Measurements from ENCODE around the gene ADGRD1.

Gene ADGRD1

DNA sequence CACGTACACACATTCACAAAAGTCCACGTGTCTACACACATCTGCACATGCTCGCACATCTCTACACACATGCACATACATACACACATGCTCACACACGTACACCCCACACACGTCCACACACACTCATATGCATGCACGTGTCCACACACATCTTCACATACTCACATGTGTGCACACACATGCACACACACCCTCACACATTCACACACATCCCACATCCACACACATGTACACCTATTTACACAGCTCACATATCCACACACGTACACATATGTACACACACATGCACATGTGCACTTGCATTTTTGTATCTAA is 3.6 kb downstream of the ADGRD1 start:
- no peaks in the 10 kb centered on the region for H3K79me2 ChIP-seq (ENCODE audit: insufficient read depth, low read length)
- no peaks in the 10 kb centered on the region for H3K4me1 ChIP-seq (ENCODE audit: insufficient read depth, low read length, severe bottlenecking)
- no peaks in the 10 kb centered on the region for H3K36me3 ChIP-seq (ENCODE audit: insufficient read depth, low read length)
- H3K9me3 ChIP-seq (ENCODE audit: low read length): no peaks in the 10 kb centered on the region
- H3K27me3 ChIP-seq (ENCODE audit: insufficient read depth, low read length): 0 out of 2 replicates have a peak, but pooled peaks cover 3% of the 10 kb centered on the region
- no peaks in the 10 kb centered on the region for H3F3A ChIP-seq (ENCODE audit: insufficient read depth, low read length)
- TF ChIP-seq EZH2 (IDR thresholded peaks at IDR 0.05; ENCODE audit: borderline replicate concordance, low read length) (no peak), CTCF (IDR thresholded peaks at IDR 0.05; ENCODE audit: low read length) (no peak)
- no peak overlapping the region for H3K4me2 ChIP-seq (ENCODE audit: low read length)
- H3K9ac ChIP-seq (ENCODE audit: low read length): no peak overlapping the region
- no peak overlapping the region for H3K4me3 ChIP-seq (ENCODE audit: low read depth, low read length, poor library complexity, severe bottlenecking)
- H3K9me2 ChIP-seq (ENCODE audit: low read depth, low read length): no peaks in the 10 kb centered on the region
- H2AFZ ChIP-seq (ENCODE audit: low read length): no peak overlapping the region
- no peaks in the 10 kb centered on the region for H4K20me1 ChIP-seq (ENCODE audit: insufficient read depth, low read length)
- H3K27ac ChIP-seq (ENCODE audit: low read depth, low read length, poor library complexity, severe bottlenecking): no peak overlapping the region

DNA sequence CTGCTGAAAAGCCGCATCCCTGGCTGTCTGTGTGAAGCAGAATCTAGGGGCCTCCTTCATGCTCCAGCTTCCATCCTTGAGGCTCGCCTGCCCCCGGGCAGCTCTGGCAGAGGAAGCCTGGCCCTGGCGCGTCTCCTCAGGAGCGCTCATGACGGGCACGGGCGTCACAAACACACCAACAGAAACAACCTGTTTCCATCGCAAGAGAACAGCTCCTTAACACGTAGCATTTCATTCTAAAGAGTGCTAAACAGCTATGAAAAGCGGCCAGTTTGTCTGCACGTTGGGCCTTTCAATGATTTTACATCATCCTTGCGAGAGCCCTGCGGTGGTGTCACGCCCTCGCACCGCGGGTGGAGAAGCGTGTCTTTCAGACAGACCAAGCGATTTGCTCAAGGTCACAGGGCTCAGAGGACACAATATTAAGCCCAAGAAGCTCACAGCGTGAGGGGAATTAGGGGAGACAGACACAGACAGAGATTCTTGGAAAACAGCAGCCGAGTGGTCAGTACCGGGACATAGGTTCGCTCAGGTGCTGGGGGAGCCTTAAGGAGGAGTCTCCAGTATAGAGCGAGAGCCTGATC is 4.9 kb downstream of the ADGRD1 start:
- Histone ChIP-seq H2AFZ (ENCODE audit: low read length) (no peak overlapping the region), H3K4me2 (ENCODE audit: low read length) (no peak overlapping the region), H3K79me2 (ENCODE audit: insufficient read depth, low read length) (no peaks in the 10 kb centered on the region), H3K27ac (ENCODE audit: low read depth, low read length, poor library complexity, severe bottlenecking) (no peak overlapping the region), H4K20me1 (ENCODE audit: insufficient read depth, low read length) (no peaks in the 10 kb centered on the region), H3K4me3 (ENCODE audit: low read depth, low read length, poor library complexity, severe bottlenecking) (no peak overlapping the region), H3K27me3 (ENCODE audit: insufficient read depth, low read length) (0 out of 2 replicates have a peak, but pooled peaks cover 3% of the 10 kb centered on the region), H3K9me3 (ENCODE audit: low read length) (no peaks in the 10 kb centered on the region), H3K9me2 (ENCODE audit: low read depth, low read length) (no peaks in the 10 kb centered on the region), H3K9ac (ENCODE audit: low read length) (no peak overlapping the region), H3F3A (ENCODE audit: insufficient read depth, low read length) (no peaks in the 10 kb centered on the region), H3K36me3 (ENCODE audit: insufficient read depth, low read length) (no peaks in the 10 kb centered on the region), H3K4me1 (ENCODE audit: insufficient read depth, low read length, severe bottlenecking) (no peaks in the 10 kb centered on the region)
- no peak for TF ChIP-seq CTCF (IDR thresholded peaks at IDR 0.05; ENCODE audit: low read length)
- no peak for TF ChIP-seq EZH2 (IDR thresholded peaks at IDR 0.05; ENCODE audit: borderline replicate concordance, low read length)

DNA sequence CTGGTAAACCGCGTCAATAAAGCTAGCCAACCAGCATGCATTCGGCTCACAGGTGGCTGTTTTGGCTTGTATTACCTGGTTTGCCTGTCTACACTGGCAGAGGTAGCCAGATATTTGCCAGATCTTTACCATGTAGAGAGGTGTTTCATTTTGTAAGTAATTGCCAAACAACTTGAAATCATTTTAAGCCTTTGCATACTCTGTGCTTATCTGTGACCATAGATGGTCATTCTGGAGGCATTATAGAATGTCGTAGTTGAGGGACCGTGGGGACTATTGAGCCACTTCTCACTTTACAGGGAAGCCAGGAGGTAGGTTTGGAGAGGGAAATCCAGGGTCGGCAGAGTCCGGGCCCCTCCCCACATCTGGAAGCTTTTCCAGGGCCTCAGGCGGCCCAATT is 5.9 kb downstream of the ADGRD1 start:
- Histone ChIP-seq H2AFZ (ENCODE audit: low read length) (no peak overlapping the region), H3K4me1 (ENCODE audit: insufficient read depth, low read length, severe bottlenecking) (no peaks in the 10 kb centered on the region), H3K4me3 (ENCODE audit: low read depth, low read length, poor library complexity, severe bottlenecking) (no peak overlapping the region), H3K27ac (ENCODE audit: low read depth, low read length, poor library complexity, severe bottlenecking) (no peak overlapping the region), H3K27me3 (ENCODE audit: insufficient read depth, low read length) (0 out of 2 replicates have a peak, but pooled peaks cover 3% of the 10 kb centered on the region), H3K79me2 (ENCODE audit: insufficient read depth, low read length) (no peaks in the 10 kb centered on the region), H3K36me3 (ENCODE audit: insufficient read depth, low read length) (no peaks in the 10 kb centered on the region), H3F3A (ENCODE audit: insufficient read depth, low read length) (no peaks in the 10 kb centered on the region), H3K9me3 (ENCODE audit: low read length) (no peaks in the 10 kb centered on the region), H3K4me2 (ENCODE audit: low read length) (no peak overlapping the region), H4K20me1 (ENCODE audit: insufficient read depth, low read length) (no peaks in the 10 kb centered on the region), H3K9me2 (ENCODE audit: low read depth, low read length) (no peaks in the 10 kb centered on the region), H3K9ac (ENCODE audit: low read length) (no peak overlapping the region)
- no peak for TF ChIP-seq EZH2 (IDR thresholded peaks at IDR 0.05; ENCODE audit: borderline replicate concordance, low read length)
- TF ChIP-seq CTCF (IDR thresholded peaks at IDR 0.05; ENCODE audit: low read length): no peak

Data from OCI-LY1 (cell line).